Stimulated activated CD4-positive, alpha-beta T cell treated with anti-CD3 and anti-CD28 coated beads, TNF-alpha, amount 100 ng/mL, for 24 hours (primary cell): Measurements from ENCODE around the gene LAMTOR4.

Source experiments
- DNase-seq, 3 experiments: peaks; one replicate each; pipeline ENCODE4 v3.0.0-alpha.2; 2020; ENCODE audit warnings: low read depth in 3 of 3

Gene LAMTOR4

DNA sequence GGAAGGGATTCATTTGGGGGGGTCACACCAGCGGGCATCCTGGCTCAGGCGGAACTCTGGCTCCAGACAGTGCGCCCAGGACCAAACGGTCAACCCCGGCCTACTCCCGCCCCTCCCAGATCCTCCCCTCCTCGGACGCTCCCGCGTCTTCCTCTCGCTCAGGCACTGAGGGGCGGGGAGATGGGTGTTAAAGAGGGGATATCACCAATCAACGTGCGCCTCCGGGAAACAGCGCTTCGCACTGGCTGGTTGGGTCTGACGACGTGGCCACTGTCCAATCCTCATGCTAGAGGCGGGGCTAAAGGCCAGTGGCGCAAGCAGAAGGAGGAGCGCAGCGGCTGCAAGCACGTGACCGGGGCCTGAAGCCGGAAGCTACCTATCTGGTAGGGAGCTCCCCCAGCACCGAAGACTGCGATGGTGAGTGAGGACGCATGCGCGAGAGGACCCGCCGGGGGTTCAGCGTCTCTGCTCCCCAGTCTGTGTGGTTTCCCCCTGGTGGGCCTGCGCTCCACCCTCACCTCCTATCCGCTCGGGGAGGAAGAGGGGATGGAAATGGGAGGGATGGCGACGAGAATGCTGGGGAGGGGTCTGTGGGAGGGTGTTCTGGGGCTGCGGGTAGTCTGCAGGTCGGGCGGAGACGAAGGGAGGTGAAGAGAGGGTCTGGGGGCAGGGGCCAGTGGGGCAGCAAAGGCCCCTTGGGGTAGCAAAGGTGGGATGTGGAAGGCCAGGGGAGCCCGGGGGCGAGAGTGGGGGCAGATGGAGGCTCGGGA is at the start of gene LAMTOR4:
Gene LAMTOR4 (plus strand): TSS at position 360 of the 770 bp plus-strand sequence. CDS start 55 bp downstream, at position 415.
- peak; percentile 92 to 98 (median 97) for DNase-seq

- no peak for DNase-seq
These were observed 49.3 kb upstream of the LAMTOR4 start for GRCh38 chr7:100099452-100099851.

GRCh38 chr7:100100420-100101015 is 48.2 kb upstream of the LAMTOR4 start:
- DNase-seq: peak; percentile 68 to 84 (median 74)

DNA sequence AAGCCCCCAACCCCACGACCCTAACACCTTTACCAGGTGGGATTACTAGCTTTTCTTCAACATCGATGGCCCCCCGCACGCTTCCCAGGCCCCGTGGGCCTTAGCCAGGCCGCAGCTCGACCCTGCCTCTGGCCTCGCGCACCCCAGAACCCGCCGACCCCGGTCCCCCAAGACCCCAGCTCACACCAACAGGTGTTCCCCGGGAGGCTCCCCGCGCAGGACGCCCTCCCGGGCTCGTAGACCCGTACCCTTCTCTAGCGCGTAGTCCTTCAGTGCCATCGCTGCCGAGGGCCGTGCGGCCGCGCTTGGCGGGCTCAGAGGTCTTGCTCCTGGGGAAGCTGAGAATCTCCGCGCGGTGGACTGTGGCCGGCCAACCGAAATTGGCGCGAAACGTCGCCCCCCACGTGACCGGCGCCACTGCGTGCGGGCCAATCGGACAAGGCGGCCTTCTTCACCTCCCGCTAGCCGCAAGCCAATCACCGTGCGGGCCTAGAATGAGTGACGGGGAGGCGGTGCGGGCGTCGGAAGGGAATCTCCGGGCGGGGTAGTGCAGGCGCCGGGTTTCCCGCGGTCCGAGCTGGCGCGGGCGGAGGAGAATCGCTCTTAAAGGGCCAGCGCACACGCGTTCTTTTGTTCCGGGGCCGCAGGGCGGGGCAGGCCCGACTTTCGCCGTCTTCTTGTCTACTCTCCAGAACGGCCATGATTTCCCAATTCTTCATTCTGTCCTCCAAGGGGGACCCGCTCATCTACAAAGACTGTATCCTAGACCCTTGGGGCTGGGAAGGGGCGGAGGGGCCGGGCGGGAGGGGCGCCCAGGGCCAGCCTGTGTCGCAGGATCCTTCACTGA is 47.5 kb upstream of the LAMTOR4 start, which contains the start of the genes AP4M1 and MCM7:
Gene AP4M1 (plus strand): TSS at position 628 of the 847 bp plus-strand sequence. CDS start 72 bp downstream, at position 700.
Gene MCM7 (minus strand): TSS at position 382 of the 847 bp plus-strand sequence. CDS start 103 bp downstream, at position 279.
- DNase-seq: peak; percentile 95 to 99 (median 95)

GRCh38 chr7:100102950-100103840 is 45.5 kb upstream of the LAMTOR4 start:
- DNase-seq: no peak

DNA sequence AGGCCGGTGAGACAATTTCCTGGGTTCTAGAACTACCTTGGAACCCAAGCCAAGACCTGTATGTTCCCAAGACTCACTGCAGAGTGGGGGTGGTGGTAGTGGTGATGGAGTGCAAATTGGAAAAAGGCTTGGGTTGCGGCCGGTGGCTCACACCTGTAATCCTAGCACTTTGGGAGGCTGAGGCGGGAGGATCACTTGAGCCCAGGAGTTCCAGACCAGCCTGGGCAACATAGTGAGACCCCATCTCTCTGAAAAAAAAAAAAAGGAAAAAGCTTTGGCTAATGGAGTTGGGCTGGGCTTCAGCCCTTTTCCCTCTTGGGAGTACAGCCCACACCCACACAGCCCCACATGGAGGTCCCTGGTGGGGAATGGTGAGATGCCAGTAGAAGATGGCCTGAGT is 43.2 kb upstream of the LAMTOR4 start:
- DNase-seq: no peak

DNA sequence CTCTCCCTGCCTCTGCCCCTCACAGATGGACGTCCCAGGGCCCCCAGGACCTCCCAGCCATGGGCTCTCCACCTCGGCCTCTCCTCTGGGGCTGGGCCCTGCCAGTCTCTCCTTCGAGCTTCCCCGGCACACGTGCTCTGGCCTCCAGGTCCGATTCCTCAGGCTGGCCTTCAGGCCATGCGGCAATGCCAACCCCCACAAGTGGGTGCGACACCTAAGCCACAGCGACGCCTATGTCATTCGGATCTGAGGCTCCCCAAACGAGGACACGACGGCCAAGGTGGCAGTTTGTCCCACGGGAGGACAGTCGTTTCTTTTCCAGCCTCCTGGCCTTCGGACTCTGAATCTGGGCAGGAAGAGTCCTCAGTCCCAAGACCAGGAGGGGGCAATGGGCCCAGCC is 42.1 kb upstream of the LAMTOR4 start:
- no peak for DNase-seq

DNA sequence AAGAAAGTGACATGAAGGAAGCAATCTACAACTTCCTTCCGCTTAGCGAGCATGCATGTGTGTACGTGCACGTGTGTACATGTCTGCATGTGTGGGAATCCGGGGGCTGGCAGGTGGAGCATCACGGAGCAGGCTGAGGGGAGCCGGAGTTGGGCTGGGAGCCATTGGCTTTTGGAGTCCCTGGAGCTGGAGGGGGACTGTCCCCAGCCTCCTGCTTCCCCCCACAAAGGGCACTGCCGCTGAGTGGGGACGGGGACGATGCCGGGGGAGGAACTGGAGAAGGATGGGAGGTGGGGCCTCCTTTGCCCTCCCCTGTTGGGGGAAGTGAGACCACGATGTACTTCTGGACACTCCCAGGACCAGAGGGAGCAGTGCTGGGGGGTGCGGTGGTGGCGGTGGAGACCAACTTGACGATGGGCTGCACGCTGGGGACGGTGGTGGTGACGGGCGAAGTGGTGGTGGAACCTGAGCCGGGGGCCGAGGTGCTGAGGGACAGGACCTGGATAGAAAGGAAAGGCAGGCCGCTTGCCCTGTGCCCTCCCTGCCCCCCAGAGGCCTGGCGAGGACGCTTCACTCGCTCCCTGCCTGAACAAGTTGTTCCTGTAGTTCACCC is 41.5 kb upstream of the LAMTOR4 start:
- DNase-seq: no peak

DNA sequence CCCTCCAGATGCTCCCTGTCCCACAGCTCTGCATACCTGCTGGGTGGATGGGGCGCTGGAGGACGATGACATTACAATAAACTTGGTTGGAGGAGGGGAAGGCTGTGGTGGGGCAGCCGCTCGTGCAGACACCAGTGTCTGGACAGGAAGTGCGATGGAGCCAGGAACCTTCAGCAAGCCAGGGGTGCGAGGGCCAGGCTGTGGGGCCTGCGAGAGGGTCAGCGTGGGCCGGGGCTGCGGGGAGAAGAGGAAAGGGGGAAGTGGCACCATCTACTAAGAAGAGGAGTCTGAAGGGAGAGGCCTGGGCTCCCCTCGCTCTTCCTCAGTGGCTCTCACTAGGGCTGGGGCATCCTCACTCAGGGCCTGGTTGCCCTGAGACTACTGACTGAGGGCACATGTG is 40.8 kb upstream of the LAMTOR4 start:
- no peak for DNase-seq

GRCh38 chr7:100109521-100110163 is 39.1 kb upstream of the LAMTOR4 start:
- no peak for DNase-seq

- DNase-seq: no peak
These were observed 37.6 kb upstream of the LAMTOR4 start for GRCh38 chr7:100111156-100111555.

- no peak for DNase-seq
These were observed 36.8 kb upstream of the LAMTOR4 start for GRCh38 chr7:100111914-100112313.

- DNase-seq: no peak
These were observed 33.7 kb upstream of the LAMTOR4 start for GRCh38 chr7:100115026-100115425.

GRCh38 chr7:100118388-100119071 is 30.2 kb upstream of the LAMTOR4 start:
- DNase-seq: no peak

DNA sequence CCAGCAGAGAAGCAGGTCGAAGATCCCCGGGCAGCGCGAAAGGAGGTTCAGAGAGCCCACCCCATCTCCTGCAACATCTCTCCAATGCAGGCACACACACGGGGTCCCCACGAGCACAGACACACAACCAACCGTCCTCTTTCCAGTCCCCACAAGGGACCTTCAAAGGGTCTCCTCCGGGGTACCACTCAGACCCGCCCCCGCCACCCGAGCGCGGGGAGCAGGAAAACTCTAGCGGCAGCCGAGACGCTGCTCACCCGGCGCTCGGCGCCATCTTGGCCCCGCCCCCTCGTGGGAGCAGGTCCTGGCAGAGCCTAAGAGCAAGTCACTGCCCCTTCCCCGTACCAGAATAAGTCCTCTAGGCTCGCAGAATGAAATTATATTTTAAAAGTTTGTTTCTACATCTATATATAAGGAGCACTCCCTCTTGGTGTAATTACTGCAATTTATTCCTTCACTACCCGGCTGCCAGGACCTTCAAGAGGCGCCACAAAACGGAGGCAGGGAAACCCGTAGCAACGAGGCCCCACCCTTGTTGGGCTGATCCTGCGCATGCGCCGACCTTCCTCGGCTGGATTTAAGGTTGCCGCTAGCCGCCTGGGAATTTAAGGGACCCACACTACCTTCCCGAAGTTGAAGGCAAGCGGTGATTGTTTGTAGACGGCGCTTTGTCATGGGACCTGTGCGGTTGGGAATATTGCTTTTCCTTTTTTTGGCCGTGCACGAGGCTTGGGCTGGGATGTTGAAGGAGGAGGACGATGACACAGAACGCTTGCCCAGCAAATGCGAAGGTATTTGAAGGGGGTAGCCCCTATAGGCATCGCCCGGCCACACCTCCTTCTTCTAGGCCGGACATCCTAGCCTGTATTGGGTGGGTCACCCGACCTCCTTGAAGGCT is 29.4 kb upstream of the LAMTOR4 start, which contains the start of the genes CNPY4 and TAF6:
Gene CNPY4 (plus strand): TSS at position 563 of the 898 bp plus-strand sequence. CDS start 111 bp downstream, at position 674.
Gene TAF6 (minus strand): TSS at position 287 of the 898 bp plus-strand sequence. CDS start 5,149 bp downstream, outside the sequence.
- peak; percentile 89 to 95 (median 92) for DNase-seq

DNA sequence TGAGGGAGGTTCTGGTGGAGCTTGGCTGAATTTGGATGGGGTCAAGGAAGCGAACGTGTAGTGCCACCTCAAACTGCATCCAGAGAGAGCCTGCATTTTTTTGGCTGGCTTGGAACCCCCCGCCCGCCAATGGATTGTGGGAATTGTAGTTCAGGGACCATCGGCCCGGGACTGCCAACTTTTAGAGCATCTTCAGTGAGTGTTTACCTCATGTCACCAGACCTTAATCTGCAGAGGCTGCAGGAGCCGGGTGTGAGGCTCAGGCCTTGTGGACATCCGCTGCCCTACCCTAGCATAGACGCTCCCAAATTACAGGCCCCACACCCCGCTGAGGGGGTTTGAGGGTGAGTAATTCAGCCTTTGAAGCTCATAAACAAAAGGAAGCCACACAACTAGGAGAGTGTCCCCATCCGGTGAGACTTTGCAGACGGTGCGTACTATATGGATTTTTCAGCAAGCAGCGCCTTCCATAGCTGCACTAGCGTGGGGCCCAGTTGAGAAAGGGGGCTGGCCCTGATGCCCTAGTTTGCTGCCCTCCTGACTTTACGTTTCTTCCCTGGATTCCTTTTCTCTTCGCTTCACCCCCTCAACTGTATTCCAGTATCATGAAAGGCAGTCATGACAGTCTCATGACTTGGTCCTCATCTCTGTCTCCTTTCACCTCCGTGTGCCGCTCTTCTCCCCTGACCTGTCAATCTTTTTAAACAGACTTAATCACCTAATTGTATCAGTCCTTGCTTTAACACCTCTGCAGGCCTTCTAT is 28.6 kb upstream of the LAMTOR4 start:
- DNase-seq: peak in 2 of 3 experiments; percentile 45 to 62

GRCh38 chr7:100120733-100121036 is 28.0 kb upstream of the LAMTOR4 start:
- no peak for DNase-seq

DNA sequence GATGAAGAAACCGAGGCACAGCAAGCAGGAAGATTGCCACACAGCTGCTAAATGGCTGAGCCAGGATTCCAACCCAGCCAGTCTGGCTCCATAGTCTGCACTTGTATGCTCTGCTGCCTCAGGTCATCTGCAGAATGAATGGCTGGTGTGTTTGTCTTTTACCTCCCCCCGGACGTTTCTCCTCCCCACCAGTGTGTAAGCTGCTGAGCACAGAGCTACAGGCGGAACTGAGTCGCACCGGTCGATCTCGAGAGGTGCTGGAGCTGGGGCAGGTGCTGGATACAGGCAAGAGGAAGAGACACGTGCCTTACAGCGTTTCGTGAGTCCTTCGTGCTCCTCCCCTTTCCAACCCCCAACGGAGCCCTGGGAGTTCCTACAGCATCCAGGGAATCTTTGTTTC is 26.7 kb upstream of the LAMTOR4 start:
- no peak for DNase-seq
